ENCODE measurements around the gene MACROD2. TPM values are rescaled to one million over a fixed set of nuclear protein-coding genes. Genes with fewer than 3 reads are reported as not detected.

MACROD2 gene
- total and polyA plus RNA-seq, 4 donors, result 13.0 to 67.1 (median 20.7) TPM

DNA sequence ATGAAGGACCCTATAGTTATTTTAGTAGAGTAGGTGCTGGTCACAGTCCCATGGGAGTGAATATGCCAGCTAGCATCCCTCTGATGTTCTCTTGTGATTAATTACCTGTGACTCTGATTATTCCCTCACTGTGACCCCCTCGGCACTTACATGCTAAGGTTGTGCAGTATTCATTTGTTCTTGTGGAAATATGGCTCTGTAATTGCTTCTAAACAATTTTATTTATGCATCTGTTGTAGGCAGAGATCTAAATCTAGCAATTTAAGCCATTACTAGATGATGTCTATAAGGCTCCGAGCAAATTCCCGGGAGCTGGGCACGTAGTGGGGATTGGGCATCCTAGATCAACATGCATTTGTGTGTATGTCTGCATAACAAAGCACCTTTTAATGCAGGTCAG is 1616.2 kb downstream of the MACROD2 start:
- H3K4me1 ChIP-seq (ENCODE audit: control insufficient read depth in 5 of 5, insufficient read depth in 5 of 5, low read length in 5 of 5), result peaks cover 0 to 25% (median 7%) of the 10 kb centered on the region in 5 donors
- H3K27me3 ChIP-seq (ENCODE audit: control insufficient read depth in 3 of 3, insufficient read depth in 3 of 3, low read length in 2 of 3), result no peaks in the 10 kb centered on the region
- DNase-seq, result no peak
- H3K9ac ChIP-seq (ENCODE audit: insufficient read depth in 1 of 2, low read length in 2 of 2), result no peak overlapping the region
- no peak overlapping the region for H3K27ac ChIP-seq (ENCODE audit: low read depth in 1 of 2, low read length in 1 of 2)
- 86 to 96% methylated on average over 4 of the region's 4 CpGs for WGBS, 2 donors
- H3K4me3 ChIP-seq, result no peak overlapping the region
- H3K36me3 ChIP-seq (ENCODE audit: control insufficient read depth in 4 of 4, insufficient read depth in 4 of 4, low read length in 4 of 4), result no peaks in the 10 kb centered on the region
- ATAC-seq (ENCODE audit: insufficient read depth, low FRiP score), result no peak
- no peaks in the 10 kb centered on the region for H3K9me3 ChIP-seq (ENCODE audit: control insufficient read depth in 4 of 4, insufficient read depth in 3 of 4, low read length in 3 of 4)
- no peak for TF ChIP-seq CTCF (IDR thresholded peaks at IDR 0.05; ENCODE audit: control extremely low read depth, extremely low read depth)

- peaks cover 0 to 25% (median 7%) of the 10 kb centered on the region in 5 donors for H3K4me1 ChIP-seq (ENCODE audit: control insufficient read depth in 5 of 5, insufficient read depth in 5 of 5, low read length in 5 of 5)
- TF ChIP-seq CTCF (IDR thresholded peaks at IDR 0.05; ENCODE audit: control extremely low read depth, extremely low read depth), result no peak
- no peaks in the 10 kb centered on the region for H3K9me3 ChIP-seq (ENCODE audit: control insufficient read depth in 4 of 4, insufficient read depth in 3 of 4, low read length in 3 of 4)
- no peak for ATAC-seq (ENCODE audit: insufficient read depth, low FRiP score)
- H3K36me3 ChIP-seq (ENCODE audit: control insufficient read depth in 4 of 4, insufficient read depth in 4 of 4, low read length in 4 of 4), result no peaks in the 10 kb centered on the region
- no peak for DNase-seq
- H3K4me3 ChIP-seq, result no peak overlapping the region
- 91 to 92% methylated on average over 7 of the region's 7 CpGs for WGBS, 2 donors
- H3K27ac ChIP-seq (ENCODE audit: low read depth in 1 of 2, low read length in 1 of 2), result no peak overlapping the region
- H3K27me3 ChIP-seq (ENCODE audit: control insufficient read depth in 3 of 3, insufficient read depth in 3 of 3, low read length in 2 of 3), result no peaks in the 10 kb centered on the region
- no peak overlapping the region for H3K9ac ChIP-seq (ENCODE audit: insufficient read depth in 1 of 2, low read length in 2 of 2)
Observed at GRCh38 chr20:15612198-15612597, 1616.9 kb downstream of the MACROD2 start.

DNA sequence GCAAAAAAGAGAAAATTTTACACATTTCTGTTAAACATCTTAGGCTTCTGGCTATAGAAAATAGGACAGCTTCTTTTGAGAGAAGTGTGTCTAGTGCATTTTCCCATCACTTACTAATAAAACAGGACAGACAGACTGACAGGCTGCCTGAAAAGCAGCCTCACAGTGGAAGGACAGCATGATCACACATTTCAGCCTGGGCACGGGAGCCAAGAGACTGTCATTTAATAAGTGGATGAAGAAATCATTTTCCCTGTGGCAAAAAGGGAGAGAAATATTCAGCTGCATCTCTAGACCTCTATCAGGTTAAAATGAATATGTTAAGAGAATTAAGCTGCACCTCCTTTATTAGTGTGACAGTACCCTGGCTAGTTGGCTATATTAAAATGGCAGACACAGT is 1617.5 kb downstream of the MACROD2 start:
- Histone ChIP-seq H3K4me1 (ENCODE audit: control insufficient read depth in 5 of 5, insufficient read depth in 5 of 5, low read length in 5 of 5) (peaks cover 0 to 25% (median 7%) of the 10 kb centered on the region in 5 donors), H3K9ac (ENCODE audit: insufficient read depth in 1 of 2, low read length in 2 of 2) (no peak overlapping the region), H3K27ac (ENCODE audit: low read depth in 1 of 2, low read length in 1 of 2) (no peak overlapping the region), H3K36me3 (ENCODE audit: control insufficient read depth in 4 of 4, insufficient read depth in 4 of 4, low read length in 4 of 4) (no peaks in the 10 kb centered on the region), H3K27me3 (ENCODE audit: control insufficient read depth in 3 of 3, insufficient read depth in 3 of 3, low read length in 2 of 3) (no peaks in the 10 kb centered on the region), H3K4me3 (no peak overlapping the region), H3K9me3 (ENCODE audit: control insufficient read depth in 4 of 4, insufficient read depth in 3 of 4, low read length in 3 of 4) (no peaks in the 10 kb centered on the region)
- WGBS, 2 donors, result 74 to 78% methylated on average over 1 of the region's 1 CpG
- DNase-seq (no peak), ATAC-seq (ENCODE audit: insufficient read depth, low FRiP score) (no peak)
- no peak for TF ChIP-seq CTCF (IDR thresholded peaks at IDR 0.05; ENCODE audit: control extremely low read depth, extremely low read depth)

DNA sequence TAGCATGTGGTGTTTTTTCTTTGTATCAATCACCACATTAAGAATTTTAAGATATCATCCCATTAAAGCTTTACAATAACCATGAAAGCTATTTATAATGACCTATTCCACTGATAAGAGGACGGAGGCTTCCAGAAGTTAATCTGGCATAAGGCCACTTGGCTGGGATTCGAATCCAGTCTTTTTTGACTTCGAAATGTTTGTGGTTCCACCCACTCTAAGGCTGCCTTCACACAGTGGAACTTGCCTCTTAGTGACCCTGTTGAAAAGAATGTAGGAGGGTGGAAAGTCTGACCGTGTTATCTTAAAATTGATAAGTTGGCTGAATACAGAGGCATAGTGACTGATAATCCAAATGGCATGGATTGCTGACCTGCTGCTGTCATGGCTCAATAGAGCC is 1618.2 kb downstream of the MACROD2 start:
- no peak for TF ChIP-seq CTCF (IDR thresholded peaks at IDR 0.05; ENCODE audit: control extremely low read depth, extremely low read depth)
- no peak overlapping the region for H3K9ac ChIP-seq (ENCODE audit: insufficient read depth in 1 of 2, low read length in 2 of 2)
- DNase-seq (peak in 2 of 3 donors; percentile 31 to 34), ATAC-seq (ENCODE audit: insufficient read depth, low FRiP score) (no peak)
- no peaks in the 10 kb centered on the region for H3K36me3 ChIP-seq (ENCODE audit: control insufficient read depth in 4 of 4, insufficient read depth in 4 of 4, low read length in 4 of 4)
- H3K4me3 ChIP-seq, result no peak overlapping the region
- 23 to 50% methylated on average over 4 of the region's 4 CpGs for WGBS, 2 donors
- peaks cover 0 to under 1% (median 0%) of the 10 kb centered on the region in 4 donors for H3K9me3 ChIP-seq (ENCODE audit: control insufficient read depth in 4 of 4, insufficient read depth in 3 of 4, low read length in 3 of 4)
- no peaks in the 10 kb centered on the region for H3K27me3 ChIP-seq (ENCODE audit: control insufficient read depth in 3 of 3, insufficient read depth in 3 of 3, low read length in 2 of 3)
- peaks cover 0 to 25% (median 7%) of the 10 kb centered on the region in 5 donors for H3K4me1 ChIP-seq (ENCODE audit: control insufficient read depth in 5 of 5, insufficient read depth in 5 of 5, low read length in 5 of 5)
- no peak overlapping the region for H3K27ac ChIP-seq (ENCODE audit: low read depth in 1 of 2, low read length in 1 of 2)

Data from lung (tissue), 12 donors.